Body of pancreas (tissue), 4 donors: ENCODE results near the gene ZFP62.

Experiments used
- CTCF ChIP-seq, 7 experiments: fragments of 450-650 bp in 4 of 7; fragments of 200-600 bp in 3 of 7; sonication (generic) in 3 of 7; IDR thresholded peaks; one replicate each; pipeline ENCODE4 v1.5.1; 2016 to 2019; ENCODE audit warnings: antibody characterized with exemption in 7 of 7
- POLR2A ChIP-seq, 3 donors: fragments of 450-650 bp; IDR thresholded peaks; one replicate each; pipeline ENCODE4 v1.6.1; 2016; ENCODE audit warnings: antibody characterized with exemption in 3 of 3, mild to moderate bottlenecking in 2 of 3

GRCh38 chr5:180803181-180804128 is 57.6 kb downstream of the ZFP62 start:
- TF ChIP-seq CTCF (IDR thresholded peaks at IDR 0.05) (no peak), POLR2A (IDR thresholded peaks at IDR 0.05) (peak in 1 of 3 donors; percentile 66)
